GM10266 (cell line): Measurements from ENCODE around the gene CCNYL1.
A peak's percentile ranks its signal among the peaks of the same experiment; 100 is the strongest.

Experiments
- DNase-seq: peaks from one replicate; pipeline ENCODE4 v3.0.0; 2012; ENCODE audit errors: extremely low spot score
- CTCF ChIP-seq: IDR thresholded peaks from 2 replicates; pipeline ENCODE4 v1.5.1; 2012; ENCODE audit warnings: mild to moderate bottlenecking, low read depth; ENCODE audit not compliant: control insufficient read depth, insufficient read depth; ENCODE audit errors: missing control alignments

Gene CCNYL1

GRCh38 chr2:207744050-207744449, 32.6 kb downstream of the CCNYL1 start:
- no peak for TF ChIP-seq CTCF

GRCh38 chr2:207744451-207744850, 33.0 kb downstream of the CCNYL1 start:
- DNase-seq, result no peak
- TF ChIP-seq CTCF, result no peak

More at GRCh38 chr2:207744050-207744449, 32.6 kb downstream of the CCNYL1 start:
- no peak for DNase-seq

- peak; percentile 95 for TF ChIP-seq CTCF
- DNase-seq, result peak; percentile 55
These were observed 34.7 kb downstream of the CCNYL1 start for GRCh38 chr2:207746131-207746530.

GRCh38 chr2:207747653-207748560, 36.5 kb downstream of the CCNYL1 start:
- no peak for DNase-seq

GRCh38 chr2:207748993-207749392, 37.6 kb downstream of the CCNYL1 start:
- no peak for DNase-seq
- TF ChIP-seq CTCF, result no peak

More at GRCh38 chr2:207747653-207748560, 36.5 kb downstream of the CCNYL1 start:
- TF ChIP-seq CTCF, result no peak

- DNase-seq, result no peak
- no peak for TF ChIP-seq CTCF
These were observed 38.4 kb downstream of the CCNYL1 start for GRCh38 chr2:207749873-207750272.

- no peak for TF ChIP-seq CTCF
- no peak for DNase-seq
These were observed 38.9 kb downstream of the CCNYL1 start for GRCh38 chr2:207750345-207750744.
